ENCODE data around the gene MYH1.

The MYH1 gene

DNA sequence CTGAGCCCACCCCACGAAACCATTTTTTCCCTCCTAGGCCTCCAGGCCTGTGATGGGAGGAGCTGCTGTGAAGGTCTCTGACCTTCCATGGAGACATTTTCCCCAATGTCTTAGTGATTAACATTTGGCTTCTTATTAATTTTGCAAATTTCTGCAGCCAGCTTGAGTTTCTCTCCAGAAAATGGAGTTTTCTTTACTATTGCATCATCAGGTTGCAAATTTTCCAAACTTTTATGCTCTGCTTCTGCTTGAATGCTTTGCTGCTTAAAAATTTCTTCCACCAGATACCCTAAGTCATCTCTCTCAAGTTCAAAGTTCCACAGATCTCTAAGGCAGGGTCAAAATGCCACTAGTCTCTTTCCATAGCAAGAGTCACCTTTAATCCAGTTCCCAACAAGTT lies 36.1 kb downstream of the MYH1 start:
- no peak for DNase-seq (ENCODE audit: low spot score)

DNA sequence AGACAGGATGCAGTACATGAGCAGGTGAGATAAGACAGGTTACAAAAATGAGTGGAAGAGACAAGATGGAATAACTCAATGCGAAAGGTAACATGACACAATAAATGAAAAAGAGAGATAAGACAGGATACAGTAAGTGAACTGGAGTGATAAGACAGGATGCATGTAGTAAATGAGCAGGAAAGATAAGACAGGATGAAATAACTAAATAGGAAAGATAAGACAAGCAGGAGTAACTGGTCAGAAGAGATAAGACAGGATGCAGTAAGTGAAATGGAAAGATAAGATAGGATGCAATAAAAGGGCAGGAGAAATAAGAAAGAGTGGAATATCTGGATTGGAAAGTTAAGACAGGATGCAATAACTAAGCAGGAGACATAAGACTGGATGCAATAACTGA lies 40.6 kb downstream of the MYH1 start:
- peak; percentile 2 for DNase-seq (ENCODE audit: low spot score)

GRCh38 chr17:10474536-10474935 lies 43.8 kb downstream of the MYH1 start:
- no peak for DNase-seq (ENCODE audit: low spot score)

DNA sequence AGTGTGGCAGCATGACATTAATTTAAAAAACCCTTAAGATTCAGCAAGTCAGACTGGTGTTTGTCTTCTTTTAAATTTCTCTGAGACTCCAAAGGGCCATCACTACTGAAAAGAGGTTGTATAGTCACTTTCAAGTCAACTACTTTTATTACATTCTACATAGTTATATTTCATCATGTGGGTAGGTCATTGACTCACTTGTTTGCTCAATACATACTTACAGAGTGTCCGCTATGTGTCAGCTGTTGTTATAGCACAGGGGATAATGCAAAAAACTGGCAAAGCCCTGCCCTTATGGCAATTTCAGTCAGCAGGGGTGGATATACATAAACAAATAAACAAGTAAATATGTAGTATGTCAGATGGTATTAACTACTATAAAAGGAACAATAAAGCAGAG lies 46.5 kb downstream of the MYH1 start:
- no peak for DNase-seq (ENCODE audit: low spot score)

DNA sequence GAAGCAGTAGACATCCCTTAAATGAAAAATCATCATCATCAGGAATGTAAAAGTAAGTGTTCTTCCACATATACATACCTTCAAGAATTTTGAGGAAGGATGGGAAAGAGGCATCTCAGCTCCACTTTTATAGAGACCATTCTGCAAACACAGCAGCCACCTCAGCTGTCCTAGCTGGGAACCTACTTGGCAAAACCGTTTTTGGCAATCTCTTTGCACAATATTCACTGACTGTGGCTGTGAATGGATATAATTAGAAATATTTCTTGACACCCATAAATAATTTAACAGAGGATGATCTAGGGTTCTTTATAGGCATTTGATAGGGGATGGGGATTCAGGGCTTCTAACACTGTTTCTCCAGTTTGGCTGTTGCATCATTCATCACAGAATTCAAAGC lies 48.9 kb downstream of the MYH1 start, which contains the start of gene MYH4:
Gene MYH4, minus strand, starts transcription at position 101 of the 400 bp plus-strand sequence. CDS start 2,814 bp downstream, outside the sequence.
- no peak for DNase-seq (ENCODE audit: low spot score)

- no peak for DNase-seq (ENCODE audit: low spot score)
Measured at GRCh38 chr17:10463402-10463801, 54.9 kb downstream of the MYH1 start.

DNA sequence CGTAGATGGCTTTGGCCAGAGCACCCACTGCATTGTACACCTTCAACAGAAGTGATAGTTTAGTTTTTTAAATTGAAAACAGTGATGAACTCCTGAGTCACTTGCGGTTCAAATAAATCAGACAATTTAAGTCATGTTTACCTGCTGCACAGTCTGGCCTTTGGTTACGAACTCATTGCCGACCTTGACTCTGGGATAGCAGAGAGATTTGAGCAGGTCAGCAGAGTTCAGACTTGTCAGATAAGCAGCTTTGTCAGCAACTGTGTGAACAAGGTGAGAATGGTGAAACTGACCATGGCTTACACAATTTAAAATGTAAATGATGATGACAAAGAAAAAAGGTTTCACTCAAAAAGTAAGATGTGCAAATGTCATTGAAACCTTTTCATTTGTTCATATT lies 58.3 kb downstream of the MYH1 start:
- DNase-seq (ENCODE audit: low spot score): no peak

DNA sequence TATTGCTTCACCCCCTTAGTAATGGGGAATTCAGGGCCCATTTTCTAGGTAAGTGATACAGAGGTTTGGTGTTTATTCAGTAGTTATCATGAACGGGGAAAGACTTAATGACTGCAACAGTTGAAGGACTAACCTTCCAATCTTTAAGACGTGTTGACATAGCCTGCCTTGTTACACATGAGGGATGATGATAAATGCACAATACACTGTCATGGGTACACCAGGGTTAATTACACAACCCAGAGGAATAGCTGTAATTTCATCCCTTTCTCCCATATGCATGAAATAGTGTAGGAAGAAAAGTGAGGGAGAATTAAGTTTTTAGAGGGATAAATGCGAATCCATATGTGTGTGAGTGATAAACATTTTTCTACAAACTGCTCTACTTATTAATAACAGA lies 59.6 kb downstream of the MYH1 start:
- DNase-seq (ENCODE audit: low spot score): no peak

DNA sequence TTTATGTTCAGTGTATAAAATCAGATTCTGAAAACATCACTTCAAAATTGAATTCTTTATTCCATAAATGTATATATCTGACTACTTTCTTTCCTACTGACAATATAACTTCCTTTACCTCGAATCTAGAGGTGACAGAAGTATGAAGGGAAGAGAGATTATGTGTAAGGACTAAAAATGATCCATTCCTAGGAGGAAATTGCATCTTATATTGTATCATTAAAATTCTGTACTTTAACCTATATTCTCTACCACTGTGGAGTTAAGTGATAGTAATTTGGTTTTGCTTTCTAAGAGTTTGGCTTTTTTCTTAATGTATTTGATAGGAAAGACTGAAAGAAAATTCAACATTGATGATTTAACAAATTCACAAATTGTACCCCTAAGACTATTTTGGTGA lies 60.4 kb downstream of the MYH1 start:
- DNase-seq (ENCODE audit: low spot score): no peak

GRCh38 chr17:10447026-10447931 lies 71.1 kb downstream of the MYH1 start:
- no peak for DNase-seq (ENCODE audit: low spot score)

Data from SK-N-DZ (cell line).